ENCODE measurements around the gene KANK3. TPM values are rescaled to one million over a fixed set of nuclear protein-coding genes. Genes with fewer than 3 reads are reported as not detected.

KANK3 gene
- polyA plus RNA-seq, 2 of the 4 experiments (the other 2 are of a cell fraction): 1.0 to 1.5 TPM

DNA sequence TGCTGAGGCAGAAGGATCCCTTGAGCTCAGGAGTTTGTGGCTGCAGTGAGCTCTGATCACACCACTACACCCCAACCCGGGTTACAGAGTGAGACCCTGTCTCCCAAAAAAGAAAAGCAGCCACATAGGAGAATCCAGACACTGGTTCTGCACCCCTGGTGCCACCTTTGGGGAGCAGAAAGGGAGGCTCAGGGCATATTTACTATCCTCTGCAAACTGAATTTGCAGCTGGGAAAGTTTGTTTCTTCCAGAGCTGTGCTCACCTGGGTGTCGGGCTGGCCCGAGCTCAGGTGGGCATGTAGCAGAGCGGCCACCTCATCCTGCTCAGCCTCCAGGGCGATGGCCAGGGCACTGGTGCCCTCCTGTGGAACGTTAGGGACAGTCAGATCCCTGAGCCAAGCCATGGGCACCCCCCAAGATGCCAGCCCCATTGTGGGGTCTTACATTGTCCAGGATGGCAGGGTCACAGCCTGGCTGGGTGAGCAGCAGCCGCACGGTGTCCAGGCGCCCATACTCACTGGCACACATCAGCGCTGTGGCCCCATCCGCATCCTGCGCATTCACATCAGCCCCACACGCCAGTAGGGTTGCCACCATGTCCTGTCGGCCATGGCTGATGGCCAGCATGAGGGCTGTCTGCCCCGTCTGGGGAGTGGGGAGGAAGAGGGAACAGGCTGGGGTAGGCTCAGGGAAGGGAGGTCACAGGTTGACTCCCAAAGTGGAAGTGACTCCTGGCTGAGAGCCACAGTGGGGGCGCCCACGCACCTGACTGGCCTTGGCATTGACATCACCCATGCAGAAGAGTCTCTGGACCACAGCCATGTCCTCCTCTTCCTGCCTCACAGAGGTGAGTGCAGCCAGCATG, 18.6 kb downstream of the KANK3 start:
- FAIRE-seq (no peak), DNase-seq (ENCODE audit: low read depth in 1 of 2, low spot score in 1 of 2) (no peak), ATAC-seq (peak; percentile 15 to 19; a peak in 2 of 6 replicates)
- WGBS (ENCODE audit: missing lambda C conversion rate): 80% methylated on average over 1 of the region's 17 CpGs
- Histone ChIP-seq H3K4me1 (peaks cover 22% of the 10 kb centered on the region), H3K4me3 (no peak overlapping the region), H3K4me2 (no peak overlapping the region; the same call in 2 of the 3 replicates), H3K27ac (no peak overlapping the region), H3K9me3 (no peaks in the 10 kb centered on the region)
- ChIA-PET POLR2A (interaction anchor here (2.0 kb wide), 1 partner anchor 11 kb away, joined by 17 read pairs; no protein-coding TSS in a partner anchor), CTCF (interaction anchor here (1.0 to 2.5 kb wide), 3 partner anchors 10 to 30 kb away, joined by 3 to 14 read pairs (median 5); no protein-coding TSS in a partner anchor)
- TF ChIP-seq EHF (CRISPR knock-in tag; IDR thresholded peaks at IDR 0.05) (no peak), POLR2A (IDR thresholded peaks at IDR 0.05; ENCODE audit: low read length) (peak; percentile 5; the same call in 1 of the 2 replicates), CBX8 (IDR thresholded peaks at IDR 0.05) (no peak), JUN (IDR thresholded peaks at IDR 0.05) (0 out of 5 replicates have a peak, but pooled peaks of 1 of the 2 experiments have one; percentile 32), POLR2AphosphoS2 (conservative IDR thresholded peaks at IDR 0.05; ENCODE audit: low read length) (peak; percentile 64; the same call in 1 of the 2 replicates)

DNA sequence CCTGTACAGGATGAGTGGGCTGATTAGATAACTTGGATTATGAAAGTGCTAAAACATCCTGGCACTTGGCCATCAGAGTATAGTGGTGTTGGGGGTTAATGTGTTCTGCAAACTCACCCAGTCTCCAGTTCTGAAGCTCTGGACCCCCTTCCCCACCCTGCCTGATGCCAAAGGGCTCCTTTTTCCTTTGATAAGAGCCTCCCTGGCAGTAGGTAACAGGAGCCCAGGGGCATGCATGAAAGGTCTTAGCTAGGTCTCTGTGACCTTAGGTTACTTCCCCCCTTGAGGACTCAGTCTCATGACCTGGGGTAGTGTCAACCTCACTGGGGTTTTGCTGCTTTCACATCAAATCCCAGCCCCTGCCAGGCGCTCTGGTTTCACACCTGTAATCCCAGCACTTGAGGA, 19.3 kb downstream of the KANK3 start:
- TF ChIP-seq GATA3 (IDR thresholded peaks at IDR 0.05; ENCODE audit: borderline replicate concordance) (no peak), JUN (IDR thresholded peaks at IDR 0.05) (0 out of 5 replicates have a peak, but pooled peaks of 1 of the 2 experiments have one; percentile 13)
- POLR2A ChIA-PET: interaction anchor here (2.0 kb wide), 1 partner anchor 11 kb away, joined by 17 read pairs; no protein-coding TSS in a partner anchor
- no peak for ATAC-seq
- Histone ChIP-seq H3K9me3 (no peaks in the 10 kb centered on the region), H3K4me3 (0 out of 3 replicates have a peak overlapping the region, but pooled peaks have one; percentile 100), H3K4me1 (peaks cover 22% of the 10 kb centered on the region), H3K4me2 (peak overlapping the region; percentile 72; the same call in 2 of the 3 replicates), H3K27ac (no peak overlapping the region; a peak in 1 of 6 replicates)
- CTCF ChIA-PET: interaction anchor here (1.0 to 1.3 kb wide), 2 partner anchors 11 to 30 kb away, joined by 3 to 5 read pairs; no protein-coding TSS in a partner anchor
- 100% methylated on average over 1 of the region's 1 CpG for WGBS (ENCODE audit: missing lambda C conversion rate)
- FAIRE-seq: no peak
- DNase-seq (ENCODE audit: low read depth in 1 of 2, low spot score in 1 of 2): no peak

GRCh38 chr19:8322638-8322997, 20.4 kb downstream of the KANK3 start:
- Histone ChIP-seq H3K4me1 (peaks cover 22% of the 10 kb centered on the region), H3K4me3 (peak overlapping the region; percentile 100), H3K4me2 (peak overlapping the region; percentile 72), H3K27ac (peak overlapping the region; percentile 1 to 95; a peak in 3 of 6 replicates), H3K9me3 (no peaks in the 10 kb centered on the region)
- FAIRE-seq: no peak
- POLR2A ChIA-PET: interaction anchor here (2.0 kb wide), 1 partner anchor 13 kb away, joined by 17 read pairs; no protein-coding TSS in a partner anchor
- WGBS (ENCODE audit: missing lambda C conversion rate): 51% methylated on average over 3 of the region's 7 CpGs
- ATAC-seq: no peak
- no peak for DNase-seq (ENCODE audit: low read depth in 1 of 2, low spot score in 1 of 2)
- TF ChIP-seq USF2 (IDR thresholded peaks at IDR 0.05) (no peak), ZC3H11A (IDR thresholded peaks at IDR 0.05) (no peak), CHD2 (IDR thresholded peaks at IDR 0.05; ENCODE audit: low read length, partially characterized antibody) (no peak), NR3C1 (IDR thresholded peaks at IDR 0.05) (no peak), HOXB13 (CRISPR knock-in tag; IDR thresholded peaks at IDR 0.05; ENCODE audit: low read depth) (no peak), HEYL (CRISPR knock-in tag; IDR thresholded peaks at IDR 0.05) (no peak), EP300 (IDR thresholded peaks at IDR 0.05) (no peak)
- TF ChIP-seq, protein P1, sequence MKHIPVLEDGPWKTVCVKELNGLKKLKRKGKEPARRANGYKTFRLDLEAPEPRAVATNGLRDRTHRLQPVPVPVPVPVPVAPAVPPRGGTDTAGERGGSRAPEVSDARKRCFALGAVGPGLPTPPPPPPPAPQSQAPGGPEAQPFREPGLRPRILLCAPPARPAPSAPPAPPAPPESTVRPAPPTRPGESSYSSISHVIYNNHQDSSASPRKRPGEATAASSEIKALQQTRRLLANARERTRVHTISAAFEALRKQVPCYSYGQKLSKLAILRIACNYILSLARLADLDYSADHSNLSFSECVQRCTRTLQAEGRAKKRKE (CRISPR knock-in tag; IDR thresholded peaks at IDR 0.05; ENCODE audit: low read depth): no peak
- CTCF ChIA-PET: no interaction called here

- Histone ChIP-seq H3K27ac (peak overlapping the region; percentile 95 to 99), H3K4me3 (peak overlapping the region; percentile 100), H3K9me3 (no peaks in the 10 kb centered on the region), H3K4me2 (peak overlapping the region; percentile 72), H3K4me1 (peaks cover 22% of the 10 kb centered on the region)
- CTCF ChIA-PET: no interaction called here
- ATAC-seq (peak in 1 of 2 experiments; percentile 3; a peak in 1 of 6 replicates), FAIRE-seq (no peak), DNase-seq (ENCODE audit: low read depth in 1 of 2, low spot score in 1 of 2) (no peak)
- POLR2A ChIA-PET: interaction anchor here (0.8 to 1.7 kb wide), 3 partner anchors 10 to 13 kb away, joined by 3 to 20 read pairs (median 7); no protein-coding TSS in a partner anchor
- WGBS (ENCODE audit: missing lambda C conversion rate): 5% methylated on average over 28 of the region's 30 CpGs
- TF ChIP-seq ZNF302 (CRISPR knock-in tag; IDR thresholded peaks at IDR 0.05) (no peak), POLR2A (IDR thresholded peaks at IDR 0.05; ENCODE audit: low read length) (no peak), USF2 (IDR thresholded peaks at IDR 0.05) (no peak), HEYL (CRISPR knock-in tag; IDR thresholded peaks at IDR 0.05) (no peak), CBX2 (IDR thresholded peaks at IDR 0.05; ENCODE audit: borderline replicate concordance, low read depth) (no peak), HDAC2 (IDR thresholded peaks at IDR 0.05) (no peak), HOXB5 (CRISPR knock-in tag; IDR thresholded peaks at IDR 0.05) (no peak), CEBPB (IDR thresholded peaks at IDR 0.05) (no peak)
- TF ChIP-seq, protein P2, sequence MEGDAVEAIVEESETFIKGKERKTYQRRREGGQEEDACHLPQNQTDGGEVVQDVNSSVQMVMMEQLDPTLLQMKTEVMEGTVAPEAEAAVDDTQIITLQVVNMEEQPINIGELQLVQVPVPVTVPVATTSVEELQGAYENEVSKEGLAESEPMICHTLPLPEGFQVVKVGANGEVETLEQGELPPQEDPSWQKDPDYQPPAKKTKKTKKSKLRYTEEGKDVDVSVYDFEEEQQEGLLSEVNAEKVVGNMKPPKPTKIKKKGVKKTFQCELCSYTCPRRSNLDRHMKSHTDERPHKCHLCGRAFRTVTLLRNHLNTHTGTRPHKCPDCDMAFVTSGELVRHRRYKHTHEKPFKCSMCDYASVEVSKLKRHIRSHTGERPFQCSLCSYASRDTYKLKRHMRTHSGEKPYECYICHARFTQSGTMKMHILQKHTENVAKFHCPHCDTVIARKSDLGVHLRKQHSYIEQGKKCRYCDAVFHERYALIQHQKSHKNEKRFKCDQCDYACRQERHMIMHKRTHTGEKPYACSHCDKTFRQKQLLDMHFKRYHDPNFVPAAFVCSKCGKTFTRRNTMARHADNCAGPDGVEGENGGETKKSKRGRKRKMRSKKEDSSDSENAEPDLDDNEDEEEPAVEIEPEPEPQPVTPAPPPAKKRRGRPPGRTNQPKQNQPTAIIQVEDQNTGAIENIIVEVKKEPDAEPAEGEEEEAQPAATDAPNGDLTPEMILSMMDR (IDR thresholded peaks at IDR 0.05): no peak
These were observed 20.9 kb downstream of the KANK3 start for GRCh38 chr19:8321986-8322637.
